ENCODE measurements around the gene ARL17B.
"Not testable (repeated sequence)": the region's sequence is repeated elsewhere in the genome, so short reads cannot be mapped to it uniquely, and the experiment has no call there.

The ARL17B gene

DNA sequence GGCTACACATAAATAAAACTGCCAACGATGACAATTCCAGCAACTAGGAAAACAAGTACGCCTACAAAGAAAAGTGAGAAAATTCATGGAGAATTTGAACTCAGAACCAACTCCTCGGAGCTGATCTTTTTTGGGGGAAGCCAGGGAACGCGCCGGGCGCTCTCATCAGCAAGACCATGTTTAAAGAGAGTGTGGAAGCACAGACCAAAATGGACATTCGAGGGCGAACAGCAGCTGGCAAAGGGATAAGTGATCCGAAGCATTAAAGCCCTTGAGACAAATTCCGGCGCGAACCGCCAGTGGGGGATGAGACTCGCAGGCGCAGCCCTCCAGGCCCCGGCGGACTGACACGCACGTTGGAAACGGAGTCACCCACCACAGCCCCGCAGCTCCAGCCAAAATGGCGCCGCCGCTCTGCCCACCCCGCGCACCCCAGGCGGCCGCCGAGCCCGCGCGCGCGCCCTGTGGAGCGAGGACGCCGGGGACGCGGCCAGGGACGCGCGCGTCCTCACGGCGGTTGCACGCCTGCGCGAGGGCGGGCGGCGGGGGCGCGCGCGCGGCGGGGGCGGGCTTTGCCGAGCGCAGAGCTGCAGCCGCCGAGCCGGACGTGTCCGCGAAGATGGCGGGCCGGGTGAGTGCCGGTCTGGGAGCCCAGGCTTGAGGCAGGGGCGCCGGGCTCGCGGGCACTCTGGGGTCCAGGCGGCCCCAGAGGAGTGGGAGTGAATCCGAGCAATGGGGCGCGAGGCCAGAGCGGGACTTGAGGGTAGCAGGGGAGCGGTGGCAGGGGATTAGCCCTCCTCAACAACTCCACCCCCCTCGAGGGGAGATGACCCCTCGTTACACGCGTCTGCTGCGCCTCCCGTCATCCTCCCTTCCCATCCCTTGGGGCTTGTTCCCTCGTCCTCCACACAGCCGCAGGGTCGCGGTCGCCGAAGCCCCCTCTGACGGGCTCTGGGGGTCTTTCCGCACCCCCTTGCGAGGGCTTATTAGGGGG is 11.0 kb upstream of the ARL17B start:
- H3K27ac ChIP-seq (ENCODE audit: low read depth, low read length); H3K4me1 ChIP-seq (ENCODE audit: control insufficient read depth, insufficient read depth, low read length); H3K9me3 ChIP-seq (ENCODE audit: control insufficient read depth, insufficient read depth, low read depth, low read length); H3K27me3 ChIP-seq (ENCODE audit: control insufficient read depth, insufficient read depth, low read length); H3K36me3 ChIP-seq (ENCODE audit: control insufficient read depth, insufficient read depth, low read length); H3K4me3 ChIP-seq (ENCODE audit: low read depth, low read length); H3K9ac ChIP-seq (ENCODE audit: low read length): not testable (repeated sequence)

DNA sequence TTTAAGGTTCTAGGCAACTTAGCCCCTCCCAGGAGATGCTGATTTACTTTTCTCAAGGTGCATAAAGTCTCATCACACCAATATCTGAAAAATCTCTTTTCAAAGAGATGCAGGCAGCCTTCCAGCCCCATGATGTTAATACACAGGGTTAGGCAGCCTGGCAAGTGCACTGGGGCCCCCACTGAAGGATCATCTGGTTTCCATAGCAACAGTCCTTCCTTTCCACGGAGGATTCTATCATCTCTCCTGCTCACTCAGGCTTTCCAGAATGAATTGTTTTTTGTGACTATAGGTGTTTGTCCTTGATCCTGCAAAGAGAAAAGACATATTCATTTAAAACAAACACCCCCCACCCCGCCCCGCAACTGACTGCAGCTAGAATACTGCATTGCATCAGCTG is 6.0 kb upstream of the ARL17B start:
- not testable (repeated sequence) for H3K9me3 ChIP-seq (ENCODE audit: control insufficient read depth, insufficient read depth, low read depth, low read length); H3K4me1 ChIP-seq (ENCODE audit: control insufficient read depth, insufficient read depth, low read length); H3K4me3 ChIP-seq (ENCODE audit: low read depth, low read length); H3K27me3 ChIP-seq (ENCODE audit: control insufficient read depth, insufficient read depth, low read length); H3K9ac ChIP-seq (ENCODE audit: low read length); H3K36me3 ChIP-seq (ENCODE audit: control insufficient read depth, insufficient read depth, low read length); H3K27ac ChIP-seq (ENCODE audit: low read depth, low read length)

GRCh38 chr17:46361145-46361735 is 326 bp downstream of the ARL17B start:
- not testable (repeated sequence) for H3K4me1 ChIP-seq (ENCODE audit: control insufficient read depth, insufficient read depth, low read length); H3K36me3 ChIP-seq (ENCODE audit: control insufficient read depth, insufficient read depth, low read length); H3K9ac ChIP-seq (ENCODE audit: low read length); H3K9me3 ChIP-seq (ENCODE audit: control insufficient read depth, insufficient read depth, low read depth, low read length); H3K4me3 ChIP-seq (ENCODE audit: low read depth, low read length); H3K27me3 ChIP-seq (ENCODE audit: control insufficient read depth, insufficient read depth, low read length); H3K27ac ChIP-seq (ENCODE audit: low read depth, low read length)

GRCh38 chr17:46353856-46354255 is 7.7 kb downstream of the ARL17B start:
- not testable (repeated sequence) for H3K4me1 ChIP-seq (ENCODE audit: control insufficient read depth, insufficient read depth, low read length); H3K9me3 ChIP-seq (ENCODE audit: control insufficient read depth, insufficient read depth, low read depth, low read length); H3K4me3 ChIP-seq (ENCODE audit: low read depth, low read length); H3K27ac ChIP-seq (ENCODE audit: low read depth, low read length); H3K27me3 ChIP-seq (ENCODE audit: control insufficient read depth, insufficient read depth, low read length); H3K9ac ChIP-seq (ENCODE audit: low read length); H3K36me3 ChIP-seq (ENCODE audit: control insufficient read depth, insufficient read depth, low read length)

- H3K4me1 ChIP-seq (ENCODE audit: control insufficient read depth, insufficient read depth, low read length); H3K4me3 ChIP-seq (ENCODE audit: low read depth, low read length); H3K36me3 ChIP-seq (ENCODE audit: control insufficient read depth, insufficient read depth, low read length); H3K9me3 ChIP-seq (ENCODE audit: control insufficient read depth, insufficient read depth, low read depth, low read length); H3K27ac ChIP-seq (ENCODE audit: low read depth, low read length); H3K9ac ChIP-seq (ENCODE audit: low read length); H3K27me3 ChIP-seq (ENCODE audit: control insufficient read depth, insufficient read depth, low read length): not testable (repeated sequence)
Observed at GRCh38 chr17:46349060-46349459, 12.5 kb downstream of the ARL17B start.

DNA sequence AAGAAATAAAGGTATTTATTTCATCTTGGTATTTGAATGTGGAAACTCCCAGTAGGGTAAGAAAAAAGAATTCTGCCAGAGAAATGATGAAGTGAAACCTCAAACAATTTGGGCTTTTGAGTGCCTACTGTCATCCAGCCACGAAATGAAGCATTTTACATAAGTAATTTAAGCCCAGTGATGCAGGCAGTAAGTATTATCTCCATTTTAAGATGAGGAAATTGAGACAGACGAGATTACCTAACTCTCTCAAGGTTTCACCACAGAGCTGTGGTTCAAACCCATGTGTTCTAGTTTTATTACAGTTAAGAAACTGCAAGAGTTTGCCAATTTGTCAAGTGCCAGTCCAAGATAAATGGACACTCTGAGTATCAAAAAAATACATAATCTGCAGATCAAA is 13.2 kb downstream of the ARL17B start:
- H3K9ac ChIP-seq (ENCODE audit: low read length); H3K4me1 ChIP-seq (ENCODE audit: control insufficient read depth, insufficient read depth, low read length); H3K36me3 ChIP-seq (ENCODE audit: control insufficient read depth, insufficient read depth, low read length); H3K27me3 ChIP-seq (ENCODE audit: control insufficient read depth, insufficient read depth, low read length); H3K9me3 ChIP-seq (ENCODE audit: control insufficient read depth, insufficient read depth, low read depth, low read length); H3K27ac ChIP-seq (ENCODE audit: low read depth, low read length); H3K4me3 ChIP-seq (ENCODE audit: low read depth, low read length): not testable (repeated sequence)

DNA sequence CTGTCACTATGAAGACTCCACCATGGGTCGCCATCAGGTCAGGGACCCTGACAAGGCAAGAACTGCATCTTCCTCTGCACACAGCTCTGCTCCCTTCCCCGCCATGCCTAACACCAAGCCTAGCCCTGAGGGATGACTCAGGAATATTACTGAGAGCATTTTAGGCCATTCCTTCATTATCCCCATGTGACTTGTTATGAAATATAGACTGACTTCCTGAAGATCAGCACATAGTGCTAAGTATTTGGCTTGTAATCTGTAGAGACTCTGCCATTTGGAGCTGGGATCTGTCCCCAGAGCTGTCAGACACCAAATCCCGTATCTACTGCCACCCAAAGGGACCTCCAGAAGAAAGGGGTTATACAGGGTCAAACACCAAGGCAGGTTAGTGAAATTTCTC is 19.4 kb downstream of the ARL17B start:
- not testable (repeated sequence) for H3K27me3 ChIP-seq (ENCODE audit: control insufficient read depth, insufficient read depth, low read length); H3K4me3 ChIP-seq (ENCODE audit: low read depth, low read length)

DNA sequence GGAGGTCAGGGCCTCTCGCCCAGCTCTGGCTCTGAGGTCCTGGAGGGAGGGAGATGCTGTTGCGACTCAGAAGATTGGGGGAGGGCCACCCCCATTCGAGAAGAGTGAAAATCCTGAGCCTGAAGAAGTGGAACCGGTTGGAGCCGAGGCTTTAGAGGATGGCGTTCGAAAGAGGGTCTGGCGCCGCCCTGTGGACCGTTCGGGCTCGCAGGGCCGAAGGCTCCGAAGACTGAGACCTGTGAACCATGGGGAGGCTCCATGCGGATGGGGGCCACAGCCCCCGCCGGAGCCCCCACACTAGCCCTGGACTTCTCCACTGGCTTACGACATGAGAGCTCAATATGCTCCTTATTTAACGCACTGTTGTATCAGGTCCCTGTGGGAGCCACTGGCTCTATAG is 20.3 kb downstream of the ARL17B start:
- not testable (repeated sequence) for H3K4me3 ChIP-seq (ENCODE audit: low read depth, low read length); H3K9ac ChIP-seq (ENCODE audit: low read length); H3K27ac ChIP-seq (ENCODE audit: low read depth, low read length); H3K27me3 ChIP-seq (ENCODE audit: control insufficient read depth, insufficient read depth, low read length); H3K4me1 ChIP-seq (ENCODE audit: control insufficient read depth, insufficient read depth, low read length); H3K36me3 ChIP-seq (ENCODE audit: control insufficient read depth, insufficient read depth, low read length); H3K9me3 ChIP-seq (ENCODE audit: control insufficient read depth, insufficient read depth, low read depth, low read length)

More for the DNA sequence above, 19.4 kb downstream of the ARL17B start:
- not testable (repeated sequence) for H3K9me3 ChIP-seq (ENCODE audit: control insufficient read depth, insufficient read depth, low read depth, low read length); H3K4me1 ChIP-seq (ENCODE audit: control insufficient read depth, insufficient read depth, low read length); H3K9ac ChIP-seq (ENCODE audit: low read length); H3K36me3 ChIP-seq (ENCODE audit: control insufficient read depth, insufficient read depth, low read length); H3K27ac ChIP-seq (ENCODE audit: low read depth, low read length)

- H3K36me3 ChIP-seq (ENCODE audit: control insufficient read depth, insufficient read depth, low read length); H3K9me3 ChIP-seq (ENCODE audit: control insufficient read depth, insufficient read depth, low read depth, low read length); H3K4me1 ChIP-seq (ENCODE audit: control insufficient read depth, insufficient read depth, low read length); H3K27ac ChIP-seq (ENCODE audit: low read depth, low read length); H3K27me3 ChIP-seq (ENCODE audit: control insufficient read depth, insufficient read depth, low read length); H3K9ac ChIP-seq (ENCODE audit: low read length); H3K4me3 ChIP-seq (ENCODE audit: low read depth, low read length): not testable (repeated sequence)
Observed at GRCh38 chr17:46294831-46295230, 66.7 kb downstream of the ARL17B start, which contains the start of gene LRRC37A. Gene LRRC37A (plus strand): TSS chr17:46295131. CDS start chr17:46295134, 3 bp downstream.

DNA sequence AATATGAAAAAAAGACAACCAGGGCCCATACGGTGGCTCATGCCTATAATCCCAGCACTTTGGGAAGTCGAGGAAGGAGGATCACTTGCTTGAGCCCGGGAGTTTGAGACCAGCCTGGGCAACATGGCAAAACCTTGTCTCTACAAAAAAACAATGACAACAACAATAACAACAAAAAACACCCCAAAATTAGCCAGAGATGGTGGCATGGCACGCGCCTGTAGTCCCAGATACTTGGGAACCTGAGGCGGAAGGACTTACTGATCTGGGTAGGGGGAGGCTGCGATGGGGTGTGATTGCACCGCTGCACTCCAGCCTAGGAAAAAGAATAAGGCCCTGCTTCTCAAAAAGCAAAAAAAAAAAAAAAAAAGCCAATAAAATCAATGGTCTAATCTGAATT is 69.9 kb downstream of the ARL17B start:
- H3K9me3 ChIP-seq (ENCODE audit: control insufficient read depth, insufficient read depth, low read depth, low read length); H3K4me1 ChIP-seq (ENCODE audit: control insufficient read depth, insufficient read depth, low read length); H3K27ac ChIP-seq (ENCODE audit: low read depth, low read length); H3K9ac ChIP-seq (ENCODE audit: low read length); H3K4me3 ChIP-seq (ENCODE audit: low read depth, low read length); H3K36me3 ChIP-seq (ENCODE audit: control insufficient read depth, insufficient read depth, low read length); H3K27me3 ChIP-seq (ENCODE audit: control insufficient read depth, insufficient read depth, low read length): not testable (repeated sequence)

DNA sequence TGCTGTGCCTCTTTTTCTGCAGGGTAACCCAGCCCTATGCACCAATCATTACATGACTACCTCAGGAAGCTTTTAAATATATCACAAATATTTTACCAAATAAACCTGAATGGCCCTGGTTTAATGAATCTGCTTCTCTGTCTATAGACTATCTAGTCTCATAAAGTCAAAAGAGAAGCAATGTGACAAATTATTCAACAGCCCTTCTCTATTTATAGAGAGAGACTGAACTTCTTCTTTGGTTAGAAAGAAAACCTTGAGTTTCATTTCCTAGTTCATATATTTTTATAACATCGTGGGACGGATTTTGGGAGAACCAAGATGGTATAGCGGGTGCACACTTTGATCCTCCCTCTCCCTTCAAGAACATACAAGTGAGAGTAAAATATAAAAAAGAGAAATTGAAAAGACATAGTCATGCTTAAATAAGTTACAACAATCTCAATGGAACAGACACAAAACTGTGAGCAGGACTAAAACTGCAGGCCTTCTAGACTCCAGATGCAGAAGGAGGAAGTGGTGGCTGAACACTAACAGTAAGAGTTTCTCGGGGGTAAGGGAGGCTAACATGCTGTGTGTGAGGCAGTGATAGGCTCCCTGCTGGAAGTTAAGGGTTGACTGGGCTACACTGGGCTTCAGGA is 70.5 kb downstream of the ARL17B start:
- H3K27ac ChIP-seq (ENCODE audit: low read depth, low read length); H3K4me3 ChIP-seq (ENCODE audit: low read depth, low read length); H3K4me1 ChIP-seq (ENCODE audit: control insufficient read depth, insufficient read depth, low read length): not testable (repeated sequence)

More for the DNA sequence above, 70.5 kb downstream of the ARL17B start:
- H3K9me3 ChIP-seq (ENCODE audit: control insufficient read depth, insufficient read depth, low read depth, low read length); H3K9ac ChIP-seq (ENCODE audit: low read length); H3K27me3 ChIP-seq (ENCODE audit: control insufficient read depth, insufficient read depth, low read length); H3K36me3 ChIP-seq (ENCODE audit: control insufficient read depth, insufficient read depth, low read length): not testable (repeated sequence)

Data from HUES6 (cell line).